ENCODE measurements around the gene HIVEP3.

The HIVEP3 gene

GRCh38 chr1:41657679-41658295 is 260.9 kb downstream of the HIVEP3 start:
- DNase-seq (ENCODE audit: low read depth in 2 of 3, low spot score in 2 of 3): no peak

- DNase-seq (ENCODE audit: low read depth in 2 of 3, low spot score in 2 of 3): no peak
These were observed 261.8 kb downstream of the HIVEP3 start for GRCh38 chr1:41656825-41657500.

- no peak for DNase-seq (ENCODE audit: low read depth in 2 of 3, low spot score in 2 of 3)
These were observed 262.7 kb downstream of the HIVEP3 start for GRCh38 chr1:41656068-41656467.

GRCh38 chr1:41655632-41656031 is 263.1 kb downstream of the HIVEP3 start:
- DNase-seq (ENCODE audit: low read depth in 2 of 3, low spot score in 2 of 3): no peak

- DNase-seq (ENCODE audit: low read depth in 2 of 3, low spot score in 2 of 3): no peak
These were observed 265.1 kb downstream of the HIVEP3 start for GRCh38 chr1:41653574-41653973.

GRCh38 chr1:41652384-41653265 is 266.1 kb downstream of the HIVEP3 start:
- DNase-seq (ENCODE audit: low read depth in 2 of 3, low spot score in 2 of 3): no peak

GRCh38 chr1:41650028-41650880 is 268.5 kb downstream of the HIVEP3 start:
- DNase-seq (ENCODE audit: low read depth in 2 of 3, low spot score in 2 of 3): no peak

- no peak for DNase-seq (ENCODE audit: low read depth in 2 of 3, low spot score in 2 of 3)
These were observed 269.2 kb downstream of the HIVEP3 start for GRCh38 chr1:41649396-41650027.

- DNase-seq (ENCODE audit: low read depth in 2 of 3, low spot score in 2 of 3): no peak
These were observed 269.9 kb downstream of the HIVEP3 start for GRCh38 chr1:41648844-41649243.

GRCh38 chr1:41648230-41648629 is 270.5 kb downstream of the HIVEP3 start:
- no peak for DNase-seq (ENCODE audit: low read depth in 2 of 3, low spot score in 2 of 3)

- no peak for DNase-seq (ENCODE audit: low read depth in 2 of 3, low spot score in 2 of 3)
These were observed 271.2 kb downstream of the HIVEP3 start for GRCh38 chr1:41647221-41648135.

- DNase-seq (ENCODE audit: low read depth in 2 of 3, low spot score in 2 of 3): no peak
These were observed 272.5 kb downstream of the HIVEP3 start for GRCh38 chr1:41646186-41646585.

GRCh38 chr1:41645062-41645461 is 273.7 kb downstream of the HIVEP3 start:
- no peak for DNase-seq (ENCODE audit: low read depth in 2 of 3, low spot score in 2 of 3)

- DNase-seq (ENCODE audit: low read depth in 2 of 3, low spot score in 2 of 3): no peak
These were observed 275.6 kb downstream of the HIVEP3 start for GRCh38 chr1:41642922-41643821.

- DNase-seq (ENCODE audit: low read depth in 2 of 3, low spot score in 2 of 3): no peak
These were observed 276.7 kb downstream of the HIVEP3 start for GRCh38 chr1:41641941-41642527.

GRCh38 chr1:41641475-41641814 is 277.3 kb downstream of the HIVEP3 start:
- no peak for DNase-seq (ENCODE audit: low read depth in 2 of 3, low spot score in 2 of 3)

GRCh38 chr1:41640756-41641474 is 277.8 kb downstream of the HIVEP3 start:
- DNase-seq (ENCODE audit: low read depth in 2 of 3, low spot score in 2 of 3): no peak
